Metanephros (tissue), 1 donor: ENCODE data around the gene SALL1. TPM values are rescaled to one million over a fixed set of nuclear protein-coding genes. Genes with fewer than 3 reads are reported as not detected.

Source experiments
- total RNA-seq: library from RNA; depleted of rRNA; stranded (reverse); fragments of >200 nt; gene quantifications from one replicate; pipeline ENCODE4 v1.2.3, GENCODE V29; 2014

Gene SALL1
- total RNA-seq, result 56.6 TPM

DNA sequence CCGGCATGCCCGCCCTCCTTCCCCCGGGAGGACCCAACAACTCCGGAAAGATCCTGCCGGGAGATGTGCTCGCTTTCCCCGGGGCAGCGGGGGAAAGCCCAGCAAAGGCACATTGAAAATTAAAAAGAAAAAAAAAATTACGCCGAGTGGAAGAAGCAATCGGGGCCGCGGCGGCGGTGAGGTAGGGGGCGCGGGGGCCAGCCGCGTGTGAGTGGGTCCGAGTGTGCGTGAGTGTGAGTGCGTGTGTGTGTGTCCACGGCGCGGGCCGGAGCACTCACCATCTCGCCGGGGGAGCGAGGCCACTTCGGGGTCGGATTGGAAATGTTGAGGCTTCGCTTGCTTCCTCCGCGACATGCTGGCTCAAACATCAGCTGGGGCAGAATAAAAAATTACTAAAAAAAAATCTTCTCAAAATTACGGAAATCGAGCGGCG, at the start of gene SALL1:
SALL1 (minus strand) TSS at position 383 of the 433 bp plus-strand sequence; CDS start at position 354, 29 bp downstream.

